Stimulated activated CD4-positive, alpha-beta T cell treated with anti-CD3 and anti-CD28 coated beads, Interleukin-15, amount 100 ng/mL, for 24 hours (primary cell): ENCODE results near the gene PLA2G5.
"Not testable (repeated sequence)": the region's sequence is repeated elsewhere in the genome, so short reads cannot be mapped to it uniquely, and the experiment has no call there.

Experiments used
- DNase-seq: peaks from one replicate; pipeline ENCODE4 v3.0.0-alpha.2; 2020

The PLA2G5 gene

DNA sequence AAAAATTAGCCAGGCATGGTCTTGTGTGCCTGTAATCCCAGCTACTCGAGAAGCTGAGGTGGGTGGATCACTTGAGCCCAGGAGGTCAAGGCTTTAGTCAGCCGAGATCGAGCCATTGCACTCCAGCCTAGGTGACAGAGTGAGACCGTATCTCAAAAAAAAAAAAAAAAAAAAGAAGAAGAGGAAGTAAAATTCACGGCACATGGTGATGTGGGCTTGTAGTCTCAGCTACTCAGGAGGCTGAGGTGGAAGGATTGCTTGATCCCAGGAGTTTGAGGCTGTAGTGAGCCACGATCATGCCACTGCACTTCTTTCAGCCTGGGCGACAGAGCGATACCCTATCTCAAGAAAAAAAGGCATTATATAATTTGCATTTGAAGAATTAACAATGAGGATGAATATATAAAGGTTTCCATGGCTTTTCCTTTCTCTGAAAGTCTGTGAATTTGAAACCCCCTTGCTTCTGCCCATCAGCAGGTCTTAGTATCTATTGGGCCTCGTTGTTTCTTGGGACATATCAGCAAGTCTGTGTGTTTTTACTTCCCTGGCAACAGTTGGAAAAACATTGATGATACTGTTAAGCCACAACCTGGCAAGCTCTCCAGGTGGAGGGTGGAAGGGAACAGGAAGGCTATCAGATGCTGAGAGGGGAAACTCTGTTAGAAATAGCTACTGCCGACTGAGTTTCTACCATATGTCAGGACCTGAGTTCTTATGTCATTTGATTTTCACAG, 53.9 kb downstream of the PLA2G5 start:
- no peak for DNase-seq

DNA sequence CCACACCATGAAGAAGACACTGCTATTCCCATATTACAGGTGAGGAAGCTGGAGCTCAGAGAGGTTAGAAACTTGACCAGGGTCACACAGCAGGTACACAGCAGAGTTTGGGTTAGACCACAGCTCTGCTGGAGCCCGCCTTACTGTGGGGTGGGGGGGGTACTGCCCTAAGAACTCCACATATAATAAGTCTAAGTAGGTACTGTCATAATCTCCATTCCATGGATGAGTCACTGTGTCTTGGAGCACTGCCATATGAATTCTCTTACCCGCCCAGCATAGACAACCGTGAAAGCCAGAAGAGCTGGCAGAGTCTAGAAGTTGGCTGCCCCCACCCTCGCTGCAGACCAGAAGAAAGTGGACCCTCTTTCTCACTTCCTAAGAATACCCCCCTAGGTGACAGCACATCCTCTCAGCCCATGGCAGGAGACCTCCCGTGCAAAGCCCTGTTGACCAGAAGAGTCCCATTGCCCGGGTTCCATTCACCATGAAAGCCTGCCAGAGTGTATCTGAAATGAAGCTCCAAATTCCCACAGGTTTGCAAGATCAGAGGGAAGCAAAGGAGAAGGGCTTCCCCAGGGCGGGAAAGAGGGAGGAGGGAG, 54.6 kb downstream of the PLA2G5 start:
- peak; percentile 11 for DNase-seq

DNA sequence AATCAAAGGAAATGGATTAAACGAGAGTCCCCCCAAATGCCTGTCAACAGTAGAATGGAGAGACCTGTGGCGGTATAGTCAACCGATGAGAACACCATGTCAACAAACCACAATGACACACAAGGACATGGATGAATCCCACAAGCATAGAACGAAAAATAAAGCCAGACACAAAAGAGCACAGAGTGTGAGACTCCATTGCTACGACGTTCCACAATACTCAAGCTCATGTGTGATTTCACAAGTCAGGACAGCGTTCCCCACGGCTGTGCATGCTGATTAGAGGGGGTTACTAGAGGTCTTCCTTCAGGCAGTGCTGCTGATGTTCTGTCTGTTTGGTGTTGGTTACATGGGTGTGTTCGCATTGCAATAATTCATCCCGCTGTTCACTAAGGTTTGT, 55.1 kb downstream of the PLA2G5 start:
- no peak for DNase-seq

DNA sequence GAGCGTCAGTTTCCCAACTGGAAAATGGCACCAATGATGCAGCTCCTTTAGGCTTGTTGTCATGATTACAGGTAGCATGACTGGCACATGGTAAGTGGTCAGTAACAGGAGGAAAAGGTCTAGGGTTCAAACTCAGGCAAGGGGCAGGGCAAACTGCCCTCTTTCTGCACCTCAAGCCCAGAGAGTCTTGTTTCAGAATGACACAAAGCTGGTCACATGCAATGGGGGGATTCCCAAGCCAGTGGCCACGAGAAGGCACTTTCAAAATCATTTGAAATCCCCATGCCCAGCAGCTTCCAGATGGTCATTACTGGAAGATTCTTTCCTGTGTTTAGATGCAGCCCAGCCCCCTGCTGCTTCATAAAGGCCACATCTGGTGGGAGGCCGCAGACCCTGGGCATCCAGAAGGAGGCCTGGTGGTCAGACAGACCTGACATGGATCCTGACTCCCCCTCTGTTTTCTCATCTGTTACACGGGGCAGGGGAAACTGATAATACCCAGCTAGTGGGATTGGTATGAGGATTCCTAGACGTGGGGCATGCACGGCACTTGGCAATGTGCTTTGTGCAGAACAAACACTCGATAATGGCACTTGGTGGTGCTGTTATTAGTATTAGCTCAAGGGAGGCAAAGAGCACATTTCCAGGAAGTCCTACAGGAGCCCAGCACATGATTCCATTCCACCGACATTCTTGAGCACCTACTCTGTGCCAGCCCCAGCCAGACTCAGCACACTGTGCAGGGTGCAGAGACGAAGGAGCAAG, 56.2 kb downstream of the PLA2G5 start:
- DNase-seq: no peak

DNA sequence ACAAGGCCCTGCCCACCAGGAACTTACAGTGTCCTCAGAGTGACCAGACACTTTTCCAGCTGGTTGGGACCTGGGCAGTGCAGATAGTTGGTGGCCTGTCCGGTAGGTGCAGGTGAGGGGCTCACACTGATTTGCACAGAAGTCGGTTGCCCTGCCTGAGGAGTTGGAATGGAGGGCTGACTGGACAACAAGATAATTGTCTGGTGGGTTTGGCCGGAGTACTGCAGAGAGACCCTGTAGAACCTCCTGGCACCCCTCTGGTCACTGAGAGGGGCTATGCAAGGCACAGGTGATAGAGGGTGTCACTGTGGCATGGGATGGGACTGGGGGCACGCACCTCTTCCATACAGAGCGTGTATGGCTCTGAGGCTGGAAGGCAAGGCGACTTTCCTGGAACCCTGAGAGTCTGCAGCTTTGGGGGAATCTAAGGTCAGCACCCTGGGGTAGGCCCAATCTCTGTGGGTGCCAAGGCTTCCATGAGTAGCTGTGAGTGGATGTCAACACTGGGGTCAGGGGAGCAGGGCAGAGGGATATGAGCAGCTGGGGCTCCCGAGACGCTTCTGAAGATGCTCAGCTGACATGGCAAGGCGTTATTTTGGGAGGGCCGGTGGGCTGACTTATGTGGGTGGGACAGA, 56.9 kb downstream of the PLA2G5 start:
- DNase-seq: no peak

DNA sequence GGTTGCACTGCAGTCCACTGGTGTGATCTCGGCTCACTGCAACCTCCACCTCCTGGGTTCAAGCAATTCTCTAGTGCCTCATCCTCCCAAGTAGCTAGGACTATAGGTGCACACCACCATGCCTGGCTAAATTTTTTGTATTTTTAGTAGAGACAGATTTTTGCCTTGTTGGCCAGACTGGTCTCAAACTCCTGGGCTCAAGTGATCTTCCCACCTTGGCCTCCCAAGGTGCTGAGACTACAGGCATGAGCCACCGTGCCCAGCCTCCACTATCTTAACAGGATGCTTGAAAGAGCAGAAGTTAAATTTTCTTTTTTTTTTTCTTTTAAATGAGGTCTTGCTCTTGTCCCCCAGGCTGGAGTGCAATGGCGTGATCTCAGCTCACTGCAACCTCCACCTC, 60.5 kb downstream of the PLA2G5 start:
- DNase-seq: not testable (repeated sequence)

DNA sequence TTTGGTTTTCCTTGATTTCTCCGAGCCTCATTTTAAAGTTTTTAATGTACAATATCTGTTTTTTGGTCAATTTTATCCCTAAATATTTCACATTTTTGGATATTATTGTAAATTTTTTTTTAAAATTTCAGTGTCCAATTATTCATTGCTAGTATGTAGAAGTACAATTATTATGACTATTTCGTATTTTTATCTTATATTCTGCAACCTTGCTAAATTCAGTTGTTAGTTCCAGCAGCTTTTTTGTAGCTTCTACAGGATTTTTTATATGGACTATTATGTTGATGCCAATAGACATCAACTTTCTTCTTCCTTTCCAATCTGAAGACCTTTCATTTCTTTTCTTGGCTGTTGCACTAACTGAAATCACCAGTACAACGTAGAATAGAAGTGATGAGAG, 65.0 kb downstream of the PLA2G5 start:
- DNase-seq: no peak

DNA sequence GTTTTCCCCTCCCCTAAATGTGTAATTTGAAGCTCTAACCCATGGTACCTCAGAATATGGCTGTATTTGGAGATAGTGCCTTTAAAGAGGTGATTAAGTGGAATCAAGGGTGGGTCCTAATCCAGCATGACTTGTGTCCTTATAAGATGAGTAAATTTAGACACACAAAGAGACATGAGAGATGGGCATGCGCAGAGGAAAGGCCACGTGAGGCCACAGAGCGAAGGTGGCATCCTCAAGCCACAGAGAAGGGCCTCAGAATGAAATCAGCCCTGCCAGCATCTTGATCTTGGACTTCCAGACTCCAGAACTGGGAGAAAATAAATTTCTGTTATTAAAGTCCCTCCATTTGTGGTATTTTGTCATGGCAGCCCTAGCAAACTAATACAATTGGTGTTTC, 66.3 kb downstream of the PLA2G5 start:
- no peak for DNase-seq

DNA sequence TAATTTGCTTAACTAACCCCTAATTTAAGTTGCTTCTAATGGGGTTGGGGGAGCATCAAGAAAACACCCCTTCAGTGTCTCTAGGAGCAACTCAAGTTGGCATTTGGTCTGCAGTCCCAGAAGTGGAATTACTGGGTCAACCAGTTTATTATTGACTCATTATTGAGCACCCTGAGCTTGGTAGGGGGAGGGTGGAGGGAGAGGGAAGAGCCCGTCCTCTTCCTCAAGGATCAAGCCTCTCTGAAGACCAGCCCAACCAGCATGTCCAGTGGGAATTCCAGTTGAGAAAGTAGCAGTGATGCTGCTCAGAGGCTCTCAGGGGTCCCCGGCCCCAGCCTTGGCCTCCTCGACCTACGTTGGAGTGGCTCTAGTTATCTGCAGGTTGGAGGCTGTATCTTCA, 67.1 kb downstream of the PLA2G5 start:
- no peak for DNase-seq

DNA sequence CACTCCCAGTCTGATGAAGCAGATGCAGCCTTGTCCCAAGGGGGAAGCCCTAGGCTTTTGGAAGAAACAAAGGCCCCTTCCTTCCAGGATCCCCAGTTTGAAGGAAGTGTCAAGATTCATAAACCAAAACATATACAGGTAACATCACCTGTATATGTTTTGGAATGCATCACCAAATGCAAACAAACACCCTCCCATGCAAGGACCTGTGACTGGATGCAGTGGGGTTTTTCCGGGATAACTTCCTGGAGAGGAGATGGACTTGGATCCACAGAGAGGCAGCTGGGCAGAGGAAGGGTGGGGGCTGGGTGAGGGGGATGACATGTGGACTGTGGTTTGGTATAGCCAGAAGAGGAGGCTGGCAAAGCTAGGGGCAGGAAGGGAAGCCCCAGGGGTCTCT, 67.6 kb downstream of the PLA2G5 start:
- DNase-seq: no peak

DNA sequence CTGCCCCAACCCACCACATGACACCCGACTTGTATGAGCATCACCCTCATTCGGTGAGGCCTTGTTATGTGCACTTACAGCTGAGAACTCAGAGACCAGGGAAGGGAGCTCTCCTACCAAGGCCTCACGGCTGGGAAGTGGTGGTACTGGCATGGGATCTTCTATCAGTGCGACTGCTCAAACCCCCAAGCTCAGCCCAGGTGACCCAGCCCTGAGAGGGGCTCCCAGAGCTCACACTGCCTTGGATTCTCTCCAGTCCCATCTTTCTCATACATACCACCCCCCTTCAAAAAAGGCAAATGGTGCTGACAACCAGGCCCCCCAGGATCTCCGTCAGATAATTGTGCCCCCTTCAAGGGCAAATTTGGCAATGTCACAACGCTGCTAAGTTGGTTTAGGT, 68.4 kb downstream of the PLA2G5 start:
- no peak for DNase-seq

DNA sequence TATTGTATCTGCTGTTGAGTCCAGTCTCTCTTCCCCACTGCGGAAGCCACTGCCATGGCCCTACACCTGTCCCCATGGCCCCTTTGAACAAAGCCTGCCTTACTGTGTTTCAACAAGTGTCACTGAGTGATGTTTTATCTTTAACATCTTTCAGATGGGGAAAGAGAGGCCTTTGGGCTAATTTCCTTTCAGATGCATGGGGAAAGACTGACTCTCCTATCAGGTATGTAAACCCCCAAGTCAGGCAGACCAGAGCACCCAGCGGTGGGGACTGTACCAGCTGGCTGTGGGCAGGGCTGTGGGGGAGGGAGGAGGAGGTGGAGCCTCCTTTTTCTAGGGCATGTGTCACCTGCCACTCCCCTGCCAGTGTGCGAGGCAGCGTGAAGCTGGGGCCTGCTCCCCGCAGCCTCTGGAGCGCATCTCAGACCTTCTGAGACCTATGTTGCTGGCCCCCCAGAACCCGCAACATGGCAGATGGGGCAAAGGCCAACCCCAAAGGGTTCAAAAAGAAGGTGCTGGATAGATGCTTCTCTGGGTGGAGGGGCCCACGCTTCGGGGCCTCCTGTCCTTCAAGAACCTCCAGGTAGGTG, 69.1 kb downstream of the PLA2G5 start, which contains the start of gene PLA2G2F:
TSS of gene PLA2G2F (plus strand) at position 363 of the 590 bp plus-strand sequence. CDS start at position 468, 105 bp downstream.
- no peak for DNase-seq

DNA sequence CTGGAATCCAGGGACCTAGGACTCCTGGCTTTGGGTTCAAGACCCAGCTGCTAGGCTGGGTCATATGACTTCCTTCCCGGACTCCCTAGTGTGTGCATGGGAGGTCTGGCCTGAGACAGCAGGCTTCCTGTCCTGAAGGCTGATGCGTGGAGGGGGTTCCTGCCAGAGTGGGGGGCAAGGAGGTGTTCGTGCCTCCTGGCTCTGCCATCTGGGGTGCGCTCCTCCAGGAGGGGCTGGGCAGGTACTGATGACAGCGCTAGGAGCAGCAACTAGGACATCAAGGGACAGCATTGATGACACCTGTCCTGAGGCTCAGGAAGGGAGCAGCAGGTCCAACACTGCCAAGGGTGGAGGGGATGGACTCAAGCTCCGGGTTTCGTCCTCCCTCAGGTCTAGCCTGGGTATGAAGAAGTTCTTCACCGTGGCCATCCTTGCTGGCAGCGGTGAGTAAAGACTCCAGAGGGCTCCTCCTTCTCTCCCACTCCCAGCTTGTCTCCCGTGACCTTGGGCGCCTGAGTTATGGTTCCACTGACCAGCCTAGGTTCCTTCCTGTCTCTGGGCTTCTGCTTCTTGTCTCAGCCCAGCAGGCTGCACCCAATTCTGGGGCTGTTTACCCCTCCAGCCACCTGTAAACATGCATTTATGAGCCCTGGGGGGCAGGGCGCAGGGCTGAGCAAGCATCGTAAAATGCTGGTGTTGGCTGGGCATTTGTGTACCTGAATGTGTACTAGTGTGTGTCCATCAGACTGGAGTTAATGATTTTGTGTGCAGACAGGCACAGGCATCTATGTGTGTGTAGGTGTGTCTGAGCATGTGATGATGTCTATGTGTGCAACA, 70.0 kb downstream of the PLA2G5 start:
- no peak for DNase-seq

DNA sequence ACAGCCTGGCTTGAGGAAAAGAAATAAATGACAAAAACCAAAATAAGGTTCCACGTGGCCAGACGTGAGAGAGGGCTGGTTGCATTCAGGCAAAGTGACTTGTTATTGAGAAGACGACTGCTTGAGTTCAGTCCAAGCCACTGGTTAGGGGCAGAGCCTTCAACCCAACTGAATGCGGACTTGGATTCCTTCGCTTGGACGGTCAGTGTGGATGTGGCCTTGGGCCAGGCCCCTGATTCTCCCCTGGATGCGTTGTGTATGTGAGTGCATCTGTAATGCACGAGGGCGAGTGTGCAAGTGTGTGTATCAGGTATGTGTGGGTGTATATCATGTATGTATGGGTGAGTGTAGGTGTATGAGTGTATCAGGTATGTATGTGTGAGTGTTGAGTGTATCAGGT, 71.0 kb downstream of the PLA2G5 start:
- no peak for DNase-seq

DNA sequence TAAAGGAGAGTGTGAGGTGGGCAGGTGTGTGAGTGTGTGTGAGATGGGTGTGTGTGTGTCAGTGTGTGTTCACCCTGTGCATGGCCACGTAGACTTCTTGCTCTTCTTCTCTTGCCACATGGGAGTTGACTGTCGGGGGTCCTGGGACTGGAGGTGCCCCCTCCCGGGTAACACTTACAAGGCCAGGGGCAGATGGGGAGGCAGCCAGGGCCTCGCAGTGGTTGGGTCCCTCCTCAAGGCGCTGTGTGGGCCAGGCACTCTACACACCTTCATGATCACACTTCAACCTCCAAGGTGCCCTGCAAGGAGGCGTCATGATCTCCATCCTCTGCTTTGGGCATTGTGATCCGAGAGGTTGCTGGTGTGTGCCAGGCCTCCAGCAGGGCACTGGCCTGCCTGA, 71.5 kb downstream of the PLA2G5 start:
- DNase-seq: no peak
